ENCODE data around the gene COBL.

The COBL gene

GRCh38 chr7:51142741-51143385 is 173.7 kb downstream of the COBL start:
- no peak overlapping the region for H3K4me3 ChIP-seq (ENCODE audit: low read length)
- no peaks in the 10 kb centered on the region for H3K27me3 ChIP-seq (ENCODE audit: control insufficient read depth, insufficient read depth, low read length)
- H3K4me1 ChIP-seq (ENCODE audit: control insufficient read depth, low read depth, low read length), result no peaks in the 10 kb centered on the region
- peaks cover 6% of the 10 kb centered on the region for H3K9me3 ChIP-seq (ENCODE audit: control insufficient read depth, low read depth, low read length)
- H3K27ac ChIP-seq (ENCODE audit: low read length), result no peak overlapping the region
- H3K9ac ChIP-seq (ENCODE audit: low read length), result no peak overlapping the region
- no peaks in the 10 kb centered on the region for H3K36me3 ChIP-seq (ENCODE audit: control insufficient read depth, low read depth, low read length)

GRCh38 chr7:51141451-51142003 is 175.1 kb downstream of the COBL start:
- Histone ChIP-seq H3K27ac (ENCODE audit: low read length) (no peak overlapping the region), H3K36me3 (ENCODE audit: control insufficient read depth, low read depth, low read length) (no peaks in the 10 kb centered on the region), H3K9me3 (ENCODE audit: control insufficient read depth, low read depth, low read length) (no peaks in the 10 kb centered on the region), H3K4me3 (ENCODE audit: low read length) (no peak overlapping the region), H3K4me1 (ENCODE audit: control insufficient read depth, low read depth, low read length) (no peaks in the 10 kb centered on the region), H3K9ac (ENCODE audit: low read length) (no peak overlapping the region), H3K27me3 (ENCODE audit: control insufficient read depth, insufficient read depth, low read length) (no peaks in the 10 kb centered on the region)

GRCh38 chr7:51140199-51141164 is 176.1 kb downstream of the COBL start:
- Histone ChIP-seq H3K36me3 (ENCODE audit: control insufficient read depth, low read depth, low read length) (peaks cover 4% of the 10 kb centered on the region), H3K27ac (ENCODE audit: low read length) (no peak overlapping the region), H3K9me3 (ENCODE audit: control insufficient read depth, low read depth, low read length) (no peaks in the 10 kb centered on the region), H3K4me3 (ENCODE audit: low read length) (no peak overlapping the region), H3K9ac (ENCODE audit: low read length) (no peak overlapping the region), H3K4me1 (ENCODE audit: control insufficient read depth, low read depth, low read length) (no peaks in the 10 kb centered on the region), H3K27me3 (ENCODE audit: control insufficient read depth, insufficient read depth, low read length) (no peaks in the 10 kb centered on the region)

GRCh38 chr7:51139796-51140195 is 176.8 kb downstream of the COBL start:
- H3K27ac ChIP-seq (ENCODE audit: low read length), result no peak overlapping the region
- H3K36me3 ChIP-seq (ENCODE audit: control insufficient read depth, low read depth, low read length), result peaks cover 4% of the 10 kb centered on the region
- H3K4me3 ChIP-seq (ENCODE audit: low read length), result no peak overlapping the region
- H3K9ac ChIP-seq (ENCODE audit: low read length), result no peak overlapping the region
- no peaks in the 10 kb centered on the region for H3K4me1 ChIP-seq (ENCODE audit: control insufficient read depth, low read depth, low read length)
- H3K27me3 ChIP-seq (ENCODE audit: control insufficient read depth, insufficient read depth, low read length), result no peaks in the 10 kb centered on the region
- H3K9me3 ChIP-seq (ENCODE audit: control insufficient read depth, low read depth, low read length), result no peaks in the 10 kb centered on the region

GRCh38 chr7:51138123-51139085 is 178.2 kb downstream of the COBL start:
- Histone ChIP-seq H3K27me3 (ENCODE audit: control insufficient read depth, insufficient read depth, low read length) (no peaks in the 10 kb centered on the region), H3K9ac (ENCODE audit: low read length) (no peak overlapping the region), H3K27ac (ENCODE audit: low read length) (no peak overlapping the region), H3K4me3 (ENCODE audit: low read length) (no peak overlapping the region), H3K4me1 (ENCODE audit: control insufficient read depth, low read depth, low read length) (no peaks in the 10 kb centered on the region), H3K36me3 (ENCODE audit: control insufficient read depth, low read depth, low read length) (peaks cover 5% of the 10 kb centered on the region), H3K9me3 (ENCODE audit: control insufficient read depth, low read depth, low read length) (no peaks in the 10 kb centered on the region)

- H3K9ac ChIP-seq (ENCODE audit: low read length), result no peak overlapping the region
- no peak overlapping the region for H3K27ac ChIP-seq (ENCODE audit: low read length)
- no peaks in the 10 kb centered on the region for H3K27me3 ChIP-seq (ENCODE audit: control insufficient read depth, insufficient read depth, low read length)
- no peaks in the 10 kb centered on the region for H3K4me1 ChIP-seq (ENCODE audit: control insufficient read depth, low read depth, low read length)
- no peaks in the 10 kb centered on the region for H3K9me3 ChIP-seq (ENCODE audit: control insufficient read depth, low read depth, low read length)
- peaks cover 8% of the 10 kb centered on the region for H3K36me3 ChIP-seq (ENCODE audit: control insufficient read depth, low read depth, low read length)
- no peak overlapping the region for H3K4me3 ChIP-seq (ENCODE audit: low read length)
Observed at GRCh38 chr7:51135576-51135975, 181.0 kb downstream of the COBL start.

GRCh38 chr7:51134013-51134441 is 182.6 kb downstream of the COBL start:
- no peaks in the 10 kb centered on the region for H3K27me3 ChIP-seq (ENCODE audit: control insufficient read depth, insufficient read depth, low read length)

GRCh38 chr7:51132661-51133060 is 183.9 kb downstream of the COBL start:
- Histone ChIP-seq H3K27me3 (ENCODE audit: control insufficient read depth, insufficient read depth, low read length) (no peaks in the 10 kb centered on the region), H3K9me3 (ENCODE audit: control insufficient read depth, low read depth, low read length) (no peaks in the 10 kb centered on the region), H3K36me3 (ENCODE audit: control insufficient read depth, low read depth, low read length) (peaks cover 8% of the 10 kb centered on the region), H3K9ac (ENCODE audit: low read length) (no peak overlapping the region), H3K27ac (ENCODE audit: low read length) (no peak overlapping the region), H3K4me1 (ENCODE audit: control insufficient read depth, low read depth, low read length) (no peaks in the 10 kb centered on the region), H3K4me3 (ENCODE audit: low read length) (no peak overlapping the region)

More at GRCh38 chr7:51134013-51134441, 182.6 kb downstream of the COBL start:
- no peak overlapping the region for H3K27ac ChIP-seq (ENCODE audit: low read length)
- no peak overlapping the region for H3K4me3 ChIP-seq (ENCODE audit: low read length)
- no peaks in the 10 kb centered on the region for H3K4me1 ChIP-seq (ENCODE audit: control insufficient read depth, low read depth, low read length)
- peaks cover 8% of the 10 kb centered on the region for H3K36me3 ChIP-seq (ENCODE audit: control insufficient read depth, low read depth, low read length)
- no peak overlapping the region for H3K9ac ChIP-seq (ENCODE audit: low read length)
- H3K9me3 ChIP-seq (ENCODE audit: control insufficient read depth, low read depth, low read length), result no peaks in the 10 kb centered on the region

- Histone ChIP-seq H3K9me3 (ENCODE audit: control insufficient read depth, low read depth, low read length) (no peaks in the 10 kb centered on the region), H3K4me1 (ENCODE audit: control insufficient read depth, low read depth, low read length) (no peaks in the 10 kb centered on the region), H3K9ac (ENCODE audit: low read length) (no peak overlapping the region), H3K4me3 (ENCODE audit: low read length) (no peak overlapping the region), H3K27ac (ENCODE audit: low read length) (no peak overlapping the region), H3K36me3 (ENCODE audit: control insufficient read depth, low read depth, low read length) (peaks cover 4% of the 10 kb centered on the region), H3K27me3 (ENCODE audit: control insufficient read depth, insufficient read depth, low read length) (no peaks in the 10 kb centered on the region)
Observed at GRCh38 chr7:51129527-51130472, 186.8 kb downstream of the COBL start.

Measured in iPS-18a (cell line).